ENCODE data around the gene CCDC47.
A peak's percentile ranks its signal among the peaks of the same experiment; 100 is the strongest.

Gene CCDC47

GRCh38 chr17:63783522-63783921 is 10.1 kb upstream of the CCDC47 start:
- DNase-seq, result no peak

- no peak for DNase-seq
Measured at GRCh38 chr17:63780928-63781327, 7.5 kb upstream of the CCDC47 start.

DNA sequence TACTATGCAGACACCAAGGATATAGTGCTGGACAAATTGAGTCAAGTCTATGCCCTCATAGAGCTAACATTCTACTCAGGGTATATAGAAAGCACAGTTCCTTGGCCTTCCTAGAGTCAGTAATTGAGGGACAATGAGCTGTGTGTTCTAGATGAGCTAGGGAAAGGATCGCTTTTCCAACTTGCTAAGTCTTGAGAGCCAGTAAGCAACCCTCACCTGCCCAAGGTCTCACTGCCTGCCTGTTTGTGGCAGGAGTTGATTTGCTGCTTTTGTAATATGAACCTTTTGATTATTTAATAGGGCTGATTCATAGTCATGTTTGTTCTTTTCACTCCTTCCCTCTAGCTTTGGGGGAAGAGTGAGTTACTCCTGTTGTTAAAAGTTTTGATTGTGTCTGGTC is 7.1 kb upstream of the CCDC47 start:
- DNase-seq, result peak; percentile 13

DNA sequence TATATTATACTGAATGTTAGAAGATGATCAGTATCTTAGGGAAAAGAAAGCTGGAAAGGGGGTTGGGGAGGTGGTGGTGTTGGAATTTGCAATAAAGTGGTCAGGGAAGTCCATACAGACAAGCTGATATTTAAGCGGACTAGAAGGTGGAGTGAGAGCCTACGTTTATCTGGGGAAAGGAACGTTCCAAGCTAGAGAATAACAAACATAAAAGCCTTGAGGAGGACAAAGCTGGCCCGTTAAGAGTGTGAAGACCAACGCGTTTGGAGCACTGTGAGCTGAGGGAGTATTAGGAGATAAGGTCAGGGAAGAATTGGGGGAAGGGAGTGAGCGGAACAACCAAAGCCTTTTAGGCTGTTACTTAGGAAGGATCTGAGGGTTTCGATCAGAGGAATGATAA is 2.0 kb upstream of the CCDC47 start:
- no peak for DNase-seq

DNA sequence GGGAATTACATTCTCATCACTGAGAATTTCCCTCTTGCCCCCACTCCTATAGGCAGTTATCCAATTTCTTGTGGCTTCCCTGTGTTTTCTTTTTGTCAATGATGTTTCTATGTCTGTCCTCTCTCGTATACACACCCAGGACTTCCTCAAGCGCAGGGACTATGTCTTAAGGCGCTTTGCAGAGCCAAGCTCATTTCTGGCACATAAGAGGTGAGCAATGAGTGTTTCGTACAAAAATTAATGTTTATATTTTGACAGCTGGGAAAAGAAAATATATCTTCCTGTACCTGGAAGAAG is 1.5 kb upstream of the CCDC47 start:
- DNase-seq, result no peak

DNA sequence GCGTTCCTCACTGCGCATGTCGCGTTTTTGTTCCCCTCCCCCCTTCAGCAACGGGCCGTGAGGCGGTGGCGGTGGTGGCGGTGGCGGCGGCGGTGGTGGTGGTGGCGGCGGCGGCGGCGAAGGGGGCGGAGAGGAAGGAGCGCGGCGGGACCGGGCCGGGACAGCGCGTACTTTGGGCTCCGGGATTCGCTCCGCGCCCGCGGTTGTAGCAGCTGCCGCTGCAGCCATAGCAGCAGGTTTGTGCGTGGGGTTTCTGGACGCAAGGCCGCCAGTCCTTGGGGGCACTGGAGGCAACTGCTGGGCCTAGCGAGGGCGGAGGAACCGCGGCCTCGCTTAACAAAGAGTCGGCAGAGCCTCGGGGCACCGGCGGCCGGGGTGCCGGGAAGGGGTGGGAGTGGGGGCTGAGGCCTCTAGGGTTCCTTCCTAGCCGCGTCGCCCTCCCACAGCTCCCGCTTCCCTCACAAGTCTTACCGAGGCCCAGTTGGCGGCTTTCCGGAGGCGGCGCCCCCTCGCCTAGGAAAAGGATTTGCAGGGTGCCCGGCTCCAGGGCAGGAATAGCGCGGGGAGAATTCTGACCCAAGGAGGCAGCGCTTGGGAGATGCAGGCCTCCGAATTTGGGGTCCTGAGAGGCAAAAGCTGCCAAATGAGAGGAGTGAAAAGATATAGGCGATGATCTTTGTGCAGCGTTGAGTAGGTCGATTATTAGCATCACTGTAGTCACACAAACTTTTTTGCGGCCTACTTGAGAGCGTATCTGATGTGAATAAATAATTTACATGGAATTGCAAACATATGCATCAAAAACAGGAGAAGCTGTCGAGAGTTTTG is 958 bp upstream of the CCDC47 start, which contains the start of gene DDX42:
Gene DDX42 (plus strand): TSS at position 30 of the 828 bp plus-strand sequence. CDS start 12,880 bp downstream, outside the sequence.
- DNase-seq, result no peak

DNA sequence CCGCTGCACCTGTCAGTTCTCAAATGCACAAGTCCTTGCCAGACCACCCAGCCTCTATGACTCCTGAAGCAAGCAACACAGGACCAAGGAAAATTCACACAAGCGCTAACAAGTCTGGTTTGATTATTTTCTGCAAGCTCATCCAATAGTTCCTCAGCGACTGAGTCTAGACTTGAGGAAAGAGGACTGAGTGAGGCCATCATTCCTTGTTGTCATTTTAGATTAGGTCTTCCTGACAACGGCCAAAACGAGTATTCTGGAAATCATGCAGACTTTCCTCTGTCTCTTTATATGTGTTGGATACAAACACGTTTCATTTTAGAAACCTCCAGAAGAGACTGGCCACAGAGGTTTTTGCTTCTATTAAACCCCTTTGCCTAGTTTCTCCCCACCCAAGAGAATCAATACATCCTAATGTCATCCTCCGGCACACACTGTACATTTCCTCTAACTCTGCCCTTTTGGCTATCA is 561 bp downstream of the CCDC47 start:
- DNase-seq, result no peak

GRCh38 chr17:63768433-63768832 is 5.0 kb downstream of the CCDC47 start:
- no peak for DNase-seq

DNA sequence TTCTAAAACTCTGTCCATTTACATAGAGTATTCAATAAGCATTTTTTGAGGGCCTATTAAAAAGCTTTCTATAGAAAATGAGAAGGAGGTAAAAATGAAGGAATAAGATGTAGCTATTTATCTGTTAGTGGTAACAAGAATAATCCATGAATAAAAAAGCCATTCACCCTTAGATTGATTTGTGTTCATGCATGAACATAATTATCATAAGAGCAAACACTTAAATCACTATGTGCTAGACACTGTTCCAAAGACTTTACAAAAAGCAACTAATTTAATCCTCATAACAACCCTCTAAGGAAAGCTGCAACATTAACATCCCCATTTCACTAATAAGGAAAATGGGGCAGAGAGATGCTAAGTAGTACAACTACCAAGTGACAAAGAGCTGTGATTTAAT is 6.6 kb downstream of the CCDC47 start:
- no peak for DNase-seq

GRCh38 chr17:63764716-63765115 is 8.7 kb downstream of the CCDC47 start:
- no peak for DNase-seq

GRCh38 chr17:63762161-63763078 is 11.0 kb downstream of the CCDC47 start:
- DNase-seq, result no peak

- DNase-seq, result no peak
Measured at GRCh38 chr17:63760771-63761539, 12.4 kb downstream of the CCDC47 start.

- DNase-seq, result no peak
Measured at GRCh38 chr17:63758428-63758827, 15.0 kb downstream of the CCDC47 start.

DNA sequence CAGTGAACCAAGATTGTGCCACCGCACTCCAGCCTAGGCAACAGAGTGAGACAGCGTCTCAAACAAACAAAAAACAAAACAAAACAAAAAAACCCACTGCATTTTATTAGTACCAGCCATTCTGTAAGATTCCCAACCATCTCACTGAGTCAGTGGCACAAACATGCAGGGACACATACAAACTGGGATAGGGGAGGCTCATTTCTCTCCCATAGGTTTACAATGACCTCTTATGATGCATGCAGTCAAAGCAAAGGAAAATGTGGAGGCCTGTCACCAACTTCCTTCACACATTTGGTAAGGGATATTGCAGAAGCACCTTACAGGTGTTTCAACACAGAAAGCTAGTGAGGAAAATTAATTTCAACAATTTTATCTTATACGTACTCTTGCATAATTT is 19.4 kb downstream of the CCDC47 start:
- DNase-seq, result no peak

- DNase-seq, result no peak
Measured at GRCh38 chr17:63753215-63753614, 20.2 kb downstream of the CCDC47 start.

DNA sequence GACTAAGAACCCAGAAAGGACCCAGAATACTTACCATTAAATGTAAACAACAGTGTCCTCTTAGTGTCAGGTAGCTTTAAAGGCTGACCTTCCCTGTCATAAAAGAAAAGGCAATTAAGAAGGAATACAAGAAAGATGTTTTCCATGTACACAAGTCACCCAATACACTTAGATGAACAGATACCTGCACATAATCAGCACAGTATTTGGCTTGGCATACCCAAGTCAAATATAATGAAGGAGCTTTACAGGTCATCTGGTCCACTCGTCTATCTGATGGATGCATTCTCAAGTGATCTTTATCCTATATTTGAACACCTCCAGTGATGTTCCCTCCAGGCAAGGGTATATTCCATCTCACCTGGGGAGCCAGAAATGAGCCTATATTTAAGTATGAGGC is 20.7 kb downstream of the CCDC47 start:
- no peak for DNase-seq

- DNase-seq, result no peak
Measured at GRCh38 chr17:63751806-63752205, 21.6 kb downstream of the CCDC47 start.

- DNase-seq, result peak; percentile 97
Measured at GRCh38 chr17:63741408-63742173, 31.8 kb downstream of the CCDC47 start, which contains the start of gene STRADA. Gene STRADA, minus strand, starts transcription at chr17:63741799. Its CDS starts 13,430 bp downstream, at chr17:63728369.

- no peak for DNase-seq
Measured at GRCh38 chr17:63741143-63741407, 32.3 kb downstream of the CCDC47 start.

GRCh38 chr17:63740464-63741142 is 32.8 kb downstream of the CCDC47 start:
- DNase-seq, result no peak

GRCh38 chr17:63735691-63736090 is 37.7 kb downstream of the CCDC47 start:
- DNase-seq, result no peak

GRCh38 chr17:63722403-63722802 is 51.0 kb downstream of the CCDC47 start:
- DNase-seq, result no peak

Data from NCI-H2107 (cell line).